Keratinocyte (primary cell): ENCODE data around the gene SLC1A3. TPM values are rescaled to one million over a fixed set of nuclear protein-coding genes. Genes with fewer than 3 reads are reported as not detected.
A peak's percentile ranks its signal among the peaks of the same experiment; 100 is the strongest.

Experiments
- DNase-seq: peaks from one replicate; pipeline ENCODE4 v3.0.0-alpha.2; 2011; ENCODE audit warnings: low read depth, missing footprints, low spot score
- FAIRE-seq: peaks from 2 replicates; lab custom pipeline; 2011; peaks lifted over from hg19 to GRCh38; lab: Jason Lieb, UNC
- H2AFZ ChIP-seq: 2 replicates; pipeline ENCODE4 v1.6.0; 2012; ENCODE audit warnings: low read length, control low read depth, inconsistent platforms; ENCODE audit not compliant: control insufficient read depth
- H3K27ac ChIP-seq: 2 replicates; pipeline ENCODE4 v1.5.1; 2011; ENCODE audit warnings: low read length; ENCODE audit not compliant: control insufficient read depth, insufficient read depth
- H3K27me3 ChIP-seq: 3 replicates; pipeline ENCODE4 v1.6.0; 2011; ENCODE audit warnings: low read length; ENCODE audit not compliant: control insufficient read depth, insufficient read depth; ENCODE audit errors: extremely low read depth
- H3K36me3 ChIP-seq, 2 experiments: 2 replicates in 1 of 2; 3 replicates in 1 of 2; pipeline ENCODE4 v1.5.1; 2011; ENCODE audit warnings: low read length in 2 of 2, mild to moderate bottlenecking in 1 of 2; ENCODE audit not compliant: control insufficient read depth in 2 of 2, insufficient read depth in 2 of 2; ENCODE audit errors: extremely low read depth in 1 of 2
- H3K4me1 ChIP-seq: 3 replicates; pipeline ENCODE4 v1.5.1; 2011; ENCODE audit warnings: low read length; ENCODE audit not compliant: control insufficient read depth, insufficient read depth; ENCODE audit errors: extremely low read depth
- H3K4me2 ChIP-seq: 3 replicates; pipeline ENCODE4 v1.6.0; 2011; ENCODE audit warnings: low read depth, low read length; ENCODE audit not compliant: control insufficient read depth, insufficient read depth; ENCODE audit errors: extremely low read depth
- H3K4me3 ChIP-seq, 3 experiments: fragments of 200-600 bp in 1 of 3; sonication (generic) in 1 of 3; 2 replicates in 2 of 3; 3 replicates in 1 of 3; pipeline ENCODE4 v1.5.1; 2011 to 2016; ENCODE audit warnings: low read length in 3 of 3, mild to moderate bottlenecking in 3 of 3, control low read depth in 2 of 3, inconsistent platforms in 1 of 3, low read depth in 1 of 3, mixed read lengths in 1 of 3, mixed run types in 1 of 3, moderate library complexity in 1 of 3; ENCODE audit not compliant: control insufficient read depth in 2 of 3, insufficient read depth in 2 of 3; ENCODE audit errors: extremely low read depth in 1 of 3
- H3K79me2 ChIP-seq: 2 replicates; pipeline ENCODE4 v1.6.0; 2012; ENCODE audit warnings: low read length; ENCODE audit not compliant: control insufficient read depth, insufficient read depth
- H3K9ac ChIP-seq: 3 replicates; pipeline ENCODE4 v1.6.0; 2011; ENCODE audit warnings: low read length; ENCODE audit not compliant: control insufficient read depth, insufficient read depth; ENCODE audit errors: extremely low read depth
- H3K9me1 ChIP-seq: 3 replicates; pipeline ENCODE4 v1.6.0; 2011; ENCODE audit warnings: low read length; ENCODE audit not compliant: control insufficient read depth, insufficient read depth; ENCODE audit errors: extremely low read depth
- H3K9me3 ChIP-seq: 2 replicates; pipeline ENCODE4 v1.5.1; 2012; ENCODE audit warnings: low read depth, low read length; ENCODE audit not compliant: control insufficient read depth
- H4K20me1 ChIP-seq: 3 replicates; pipeline ENCODE4 v1.6.0; 2011; ENCODE audit warnings: low read length; ENCODE audit not compliant: control insufficient read depth, insufficient read depth; ENCODE audit errors: extremely low read depth
- EZH2 ChIP-seq: IDR thresholded peaks from one replicate; pipeline ENCODE4 v1.6.1; 2012; ENCODE audit warnings: inconsistent platforms, mild to moderate bottlenecking, low read length, moderate library complexity
- dilution Hi-C: fragments of 300-500 bp; cut with MboI; formaldehyde crosslinking; loops from one replicate; pipeline ENCODE4 v1.7.0; 2020; ENCODE audit warnings: low sequenced_read_pairs; ENCODE audit not compliant: extremely low pct_ligation_motif_present
- polyA plus RNA-seq, 5 experiments: library from polyadenylated mRNA; depleted of rRNA in 3 of 5; stranded (reverse) in 3 of 5; stranded (forward) in 1 of 5; unstranded in 1 of 5; fragments of >200 nt; gene quantifications; 1 replicate in 1 of 5; 2 replicates in 3 of 5; 3 replicates in 1 of 5; pipeline versions ENCODE4 v1.2.1 to v1.2.3, GENCODE V29; 2011 to 2012; ENCODE audit warnings: missing spikeins in 2 of 5, low read depth in 1 of 5, low replicate concordance in 1 of 5
- TF ChIP-seq, protein P1 (sequence below), 3 experiments: IDR thresholded peaks in 1 of 3; conservative IDR thresholded peaks in 1 of 3; optimal IDR thresholded peaks in 1 of 3; 2 replicates in 2 of 3; 3 replicates in 1 of 3; pipeline versions ENCODE3 to v1.5.1; 2011; ENCODE audit warnings: low read length in 3 of 3, mild to moderate bottlenecking in 3 of 3, moderate library complexity in 2 of 3, control low read depth in 1 of 3, inconsistent platforms in 1 of 3; ENCODE audit not compliant: insufficient read depth in 2 of 3; ENCODE audit errors: extremely low read depth in 1 of 3

Gene SLC1A3
- polyA plus RNA-seq, 1 donor (not counting 4 experiments of a cell fraction or from before 2014, with no cell fraction given): 22.2 TPM

DNA sequence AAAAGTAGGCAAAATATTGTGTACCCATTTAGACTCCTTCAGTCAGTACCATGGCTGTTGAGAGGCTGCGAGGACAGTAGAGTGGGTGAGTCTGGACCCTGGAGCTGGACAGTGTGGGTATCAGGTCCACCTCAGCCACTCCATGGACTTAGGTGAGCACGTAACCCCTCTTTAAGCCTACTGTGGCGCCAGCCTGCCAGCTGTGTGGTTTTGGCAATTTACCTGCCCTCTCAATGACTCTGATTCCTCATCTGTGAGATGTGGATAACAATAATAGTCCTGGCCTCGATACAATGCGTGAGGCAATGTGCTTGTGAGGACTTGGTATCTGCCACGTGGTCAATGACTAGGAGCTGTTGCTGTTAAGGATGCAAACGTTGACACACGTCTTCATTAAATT, 17.9 kb downstream of the SLC1A3 start:
- H3K27me3 ChIP-seq: no peaks in the 10 kb centered on the region
- H3K36me3 ChIP-seq: no peaks in the 10 kb centered on the region
- H3K79me2 ChIP-seq: no peaks in the 10 kb centered on the region
- no peak overlapping the region for H3K4me3 ChIP-seq
- H3K4me2 ChIP-seq: no peak overlapping the region
- no peaks in the 10 kb centered on the region for H4K20me1 ChIP-seq
- no peak overlapping the region for H3K9ac ChIP-seq
- no peak overlapping the region for H3K27ac ChIP-seq
- peaks cover 2% of the 10 kb centered on the region for H3K4me1 ChIP-seq
- H3K9me3 ChIP-seq: no peaks in the 10 kb centered on the region
- no peak for TF ChIP-seq EZH2
- TF ChIP-seq, protein P1, sequence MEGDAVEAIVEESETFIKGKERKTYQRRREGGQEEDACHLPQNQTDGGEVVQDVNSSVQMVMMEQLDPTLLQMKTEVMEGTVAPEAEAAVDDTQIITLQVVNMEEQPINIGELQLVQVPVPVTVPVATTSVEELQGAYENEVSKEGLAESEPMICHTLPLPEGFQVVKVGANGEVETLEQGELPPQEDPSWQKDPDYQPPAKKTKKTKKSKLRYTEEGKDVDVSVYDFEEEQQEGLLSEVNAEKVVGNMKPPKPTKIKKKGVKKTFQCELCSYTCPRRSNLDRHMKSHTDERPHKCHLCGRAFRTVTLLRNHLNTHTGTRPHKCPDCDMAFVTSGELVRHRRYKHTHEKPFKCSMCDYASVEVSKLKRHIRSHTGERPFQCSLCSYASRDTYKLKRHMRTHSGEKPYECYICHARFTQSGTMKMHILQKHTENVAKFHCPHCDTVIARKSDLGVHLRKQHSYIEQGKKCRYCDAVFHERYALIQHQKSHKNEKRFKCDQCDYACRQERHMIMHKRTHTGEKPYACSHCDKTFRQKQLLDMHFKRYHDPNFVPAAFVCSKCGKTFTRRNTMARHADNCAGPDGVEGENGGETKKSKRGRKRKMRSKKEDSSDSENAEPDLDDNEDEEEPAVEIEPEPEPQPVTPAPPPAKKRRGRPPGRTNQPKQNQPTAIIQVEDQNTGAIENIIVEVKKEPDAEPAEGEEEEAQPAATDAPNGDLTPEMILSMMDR (optimal IDR thresholded peaks at IDR 0.05 in 1 of 3, IDR thresholded peaks at IDR 0.05 in 1 of 3, conservative IDR thresholded peaks at IDR 0.05 in 1 of 3; ENCODE audit: extremely low read depth in 1 of 3, insufficient read depth in 2 of 3, low read length in 3 of 3): no peak
- dilution Hi-C loops: no loop called here
- H3K9me1 ChIP-seq: no peaks in the 10 kb centered on the region
- H2AFZ ChIP-seq: no peak overlapping the region
- no peak for DNase-seq
- FAIRE-seq: peak; percentile 59

DNA sequence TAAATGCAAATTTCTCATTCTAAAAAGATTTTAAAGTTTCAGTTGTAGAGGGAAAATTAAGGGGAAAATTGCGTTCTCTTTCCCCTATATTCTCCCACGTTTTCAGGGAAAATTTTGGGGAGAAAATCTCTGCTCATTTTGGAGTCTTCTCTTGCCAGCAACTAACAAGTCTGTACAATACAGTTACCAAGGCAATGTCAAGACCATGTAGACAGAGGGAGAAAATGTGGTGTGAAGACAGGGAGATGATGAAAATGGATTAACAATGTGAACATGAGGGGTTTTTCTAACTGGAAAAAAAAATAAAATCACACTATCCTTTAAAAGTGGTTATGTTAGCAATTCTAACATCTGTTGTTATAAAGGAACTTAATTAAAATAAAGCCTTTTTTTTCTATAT, 22.3 kb downstream of the SLC1A3 start:
- no peaks in the 10 kb centered on the region for H3K9me3 ChIP-seq
- peaks cover 2% of the 10 kb centered on the region for H3K9me1 ChIP-seq
- peaks cover 0 to 8% of the 10 kb centered on the region in 2 experiments for H3K36me3 ChIP-seq
- no peaks in the 10 kb centered on the region for H3K79me2 ChIP-seq
- TF ChIP-seq EZH2: no peak
- TF ChIP-seq, protein P1 (optimal IDR thresholded peaks at IDR 0.05 in 1 of 3, IDR thresholded peaks at IDR 0.05 in 1 of 3, conservative IDR thresholded peaks at IDR 0.05 in 1 of 3; ENCODE audit: extremely low read depth in 1 of 3, insufficient read depth in 2 of 3, low read length in 3 of 3): no peak
- DNase-seq: no peak
- no peak overlapping the region for H3K4me2 ChIP-seq
- H3K27me3 ChIP-seq: no peaks in the 10 kb centered on the region
- no peaks in the 10 kb centered on the region for H4K20me1 ChIP-seq
- no peak overlapping the region for H3K9ac ChIP-seq
- peaks cover 21% of the 10 kb centered on the region for H3K4me1 ChIP-seq
- dilution Hi-C loops: no loop called here
- no peak overlapping the region for H3K4me3 ChIP-seq
- H2AFZ ChIP-seq: no peak overlapping the region
- no peak for FAIRE-seq
- no peak overlapping the region for H3K27ac ChIP-seq
